HUES48 (cell line): ENCODE results near the gene PLXDC1.
A peak's percentile ranks its signal among the peaks of the same experiment; 100 is the strongest.

Source experiments
- H3K27ac ChIP-seq: one replicate; pipeline ENCODE4 v1.7.0; 2013; ENCODE audit warnings: low read depth, low read length, inconsistent platforms
- H3K27me3 ChIP-seq: 2 replicates; pipeline ENCODE4 v1.6.1; 2013; ENCODE audit warnings: mild to moderate bottlenecking, low read length; ENCODE audit not compliant: control insufficient read depth, insufficient read depth
- H3K36me3 ChIP-seq: 2 replicates; pipeline ENCODE4 v1.6.1; 2013; ENCODE audit warnings: low read length; ENCODE audit not compliant: control insufficient read depth, insufficient read depth
- H3K4me1 ChIP-seq: 2 replicates; pipeline ENCODE4 v1.6.1; 2013; ENCODE audit warnings: mild to moderate bottlenecking, low read length; ENCODE audit not compliant: control insufficient read depth, insufficient read depth
- H3K4me3 ChIP-seq: 2 replicates; pipeline ENCODE4 v1.5.1; 2013; ENCODE audit warnings: mild to moderate bottlenecking, low read depth, low read length
- H3K9ac ChIP-seq: 2 replicates; pipeline ENCODE4 v1.6.1; 2013; ENCODE audit warnings: mild to moderate bottlenecking, low read depth, low read length, moderate library complexity
- H3K9me3 ChIP-seq: 2 replicates; pipeline ENCODE4 v1.6.1; 2013; ENCODE audit warnings: low read length; ENCODE audit not compliant: control insufficient read depth, insufficient read depth

Gene PLXDC1

DNA sequence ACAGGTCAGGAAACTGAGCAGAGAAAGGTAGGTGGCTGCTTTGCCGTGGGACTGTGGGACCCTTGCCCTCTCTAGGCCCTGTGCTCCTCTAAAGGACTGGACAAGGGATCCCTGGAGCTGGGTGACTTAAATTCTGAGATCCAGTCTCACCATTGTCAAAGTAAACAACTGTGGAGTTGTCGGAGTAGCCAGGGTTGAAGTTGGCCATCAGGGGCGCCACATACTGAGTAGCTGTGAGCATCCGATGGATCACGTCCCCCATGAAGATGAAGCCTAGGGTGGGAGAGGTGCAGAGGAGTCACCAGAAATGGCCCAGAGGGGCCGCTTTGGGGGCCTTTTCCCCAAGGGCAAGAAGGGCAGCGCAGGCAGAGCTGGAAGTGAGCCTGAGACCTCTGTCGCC, 43.5 kb downstream of the PLXDC1 start:
- Histone ChIP-seq H3K27ac (no peak overlapping the region), H3K4me3 (no peak overlapping the region), H3K36me3 (no peaks in the 10 kb centered on the region), H3K9ac (no peak overlapping the region), H3K9me3 (no peaks in the 10 kb centered on the region), H3K4me1 (no peaks in the 10 kb centered on the region), H3K27me3 (no peaks in the 10 kb centered on the region)

DNA sequence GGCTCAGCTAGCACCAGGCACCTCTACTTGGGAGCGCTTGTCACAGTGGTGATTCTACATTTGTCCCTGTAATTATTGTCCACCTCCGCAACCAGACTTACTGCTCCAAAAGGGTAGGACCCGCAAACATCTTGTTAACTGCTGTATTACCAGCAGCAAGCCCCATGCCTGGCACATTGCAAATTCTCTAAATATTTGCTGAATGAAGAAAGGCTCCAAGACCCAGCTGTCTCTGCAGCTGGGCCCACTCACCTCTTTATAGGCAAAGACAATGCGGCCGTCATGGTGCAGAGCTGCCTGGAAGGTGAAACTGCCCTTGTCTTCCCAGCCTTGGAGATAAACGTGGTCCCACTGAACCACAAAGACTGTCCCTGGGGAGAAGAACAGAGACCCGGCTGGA, 44.3 kb downstream of the PLXDC1 start:
- H3K36me3 ChIP-seq = no peaks in the 10 kb centered on the region
- no peaks in the 10 kb centered on the region for H3K4me1 ChIP-seq
- no peak overlapping the region for H3K4me3 ChIP-seq
- H3K27ac ChIP-seq = no peak overlapping the region
- no peaks in the 10 kb centered on the region for H3K27me3 ChIP-seq
- no peak overlapping the region for H3K9ac ChIP-seq
- H3K9me3 ChIP-seq = no peaks in the 10 kb centered on the region

DNA sequence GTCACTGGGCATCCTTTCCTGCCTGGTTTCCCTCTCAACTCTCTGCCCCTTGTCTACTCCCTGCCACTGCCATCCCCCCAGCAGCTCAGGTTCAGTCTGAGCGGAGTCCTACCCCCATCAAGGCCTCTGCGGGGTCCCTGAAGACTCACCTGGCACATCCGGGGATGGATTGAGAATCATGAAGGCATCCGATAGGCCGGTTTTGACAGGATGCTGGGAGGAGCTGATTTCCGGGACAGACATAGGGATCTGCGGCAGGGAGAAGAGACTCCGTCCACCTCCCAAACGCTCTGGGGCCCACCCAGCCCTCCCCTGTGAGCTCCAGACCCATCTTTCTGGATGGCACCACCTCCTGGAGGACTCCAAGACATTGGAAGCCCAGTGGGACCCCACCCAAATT, 45.7 kb downstream of the PLXDC1 start:
- Histone ChIP-seq H3K27ac (no peak overlapping the region), H3K9ac (no peak overlapping the region), H3K4me3 (no peak overlapping the region), H3K27me3 (no peaks in the 10 kb centered on the region), H3K9me3 (no peaks in the 10 kb centered on the region), H3K36me3 (no peaks in the 10 kb centered on the region), H3K4me1 (no peaks in the 10 kb centered on the region)

DNA sequence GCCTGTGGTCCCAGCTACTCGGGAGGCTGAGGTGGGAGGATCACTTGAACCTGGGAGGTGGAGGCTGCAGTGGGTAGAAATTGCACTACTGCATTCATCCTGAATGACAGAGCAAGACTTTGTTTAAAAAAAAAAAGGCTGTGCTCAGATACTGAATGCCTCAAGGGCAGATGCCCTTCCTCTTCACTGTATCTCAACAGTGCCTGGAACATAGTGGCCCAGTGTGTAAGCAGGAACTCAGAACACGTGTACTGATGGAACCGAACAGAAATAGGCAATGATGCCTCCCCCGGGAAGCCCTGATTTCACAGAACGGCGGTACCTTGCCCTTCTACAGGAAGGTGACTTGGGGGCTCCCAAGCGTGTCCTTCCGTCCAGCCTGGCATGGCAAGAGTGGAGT, 46.8 kb downstream of the PLXDC1 start:
- Histone ChIP-seq H3K4me3 (no peak overlapping the region), H3K27me3 (no peaks in the 10 kb centered on the region), H3K9me3 (no peaks in the 10 kb centered on the region), H3K4me1 (no peaks in the 10 kb centered on the region), H3K27ac (no peak overlapping the region), H3K36me3 (no peaks in the 10 kb centered on the region), H3K9ac (no peak overlapping the region)

DNA sequence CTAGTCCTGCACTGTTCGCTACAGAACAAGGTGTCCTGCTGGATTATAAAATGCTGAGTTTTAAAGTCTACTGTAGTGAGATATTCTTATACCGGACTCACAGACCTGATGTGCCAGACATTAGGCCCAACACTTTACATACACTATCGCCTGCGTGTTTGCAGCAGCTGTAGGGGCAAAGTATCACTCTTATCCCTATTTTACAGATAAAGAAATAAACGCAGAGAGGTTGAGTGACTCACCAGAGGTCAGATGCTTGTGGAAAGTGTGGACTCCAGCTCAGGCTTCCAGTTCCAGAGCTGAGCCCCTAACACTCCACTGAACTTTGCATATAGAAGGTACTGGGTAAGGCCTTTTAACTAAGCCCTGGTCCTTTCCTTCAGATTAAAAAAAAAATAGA, 47.4 kb downstream of the PLXDC1 start:
- Histone ChIP-seq H3K27me3 (no peaks in the 10 kb centered on the region), H3K4me3 (no peak overlapping the region), H3K9ac (no peak overlapping the region), H3K27ac (no peak overlapping the region), H3K36me3 (no peaks in the 10 kb centered on the region), H3K4me1 (no peaks in the 10 kb centered on the region), H3K9me3 (no peaks in the 10 kb centered on the region)

DNA sequence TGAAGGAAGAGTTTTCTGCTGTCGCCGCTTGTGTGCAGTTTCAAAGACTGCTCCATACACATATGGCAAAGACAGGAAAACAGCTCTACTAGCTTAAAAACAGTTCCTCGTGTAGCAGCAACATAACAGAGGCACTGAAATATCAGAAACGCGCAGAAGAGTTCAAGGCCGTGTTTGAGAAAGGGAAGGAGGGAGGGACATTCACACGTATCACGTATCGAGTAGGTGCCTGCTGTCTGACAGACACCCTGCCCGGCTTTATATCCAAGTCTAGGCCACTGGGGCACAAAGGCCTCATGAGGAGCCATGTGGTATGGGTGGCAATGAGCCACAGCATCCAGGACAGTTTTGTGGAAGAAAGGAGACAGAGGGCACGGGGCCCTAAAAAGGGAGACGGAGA, 50.3 kb downstream of the PLXDC1 start:
- Histone ChIP-seq H3K4me3 (no peak overlapping the region), H3K27me3 (no peaks in the 10 kb centered on the region), H3K9ac (no peak overlapping the region), H3K9me3 (no peaks in the 10 kb centered on the region), H3K4me1 (peaks cover 5% of the 10 kb centered on the region), H3K27ac (no peak overlapping the region), H3K36me3 (no peaks in the 10 kb centered on the region)

DNA sequence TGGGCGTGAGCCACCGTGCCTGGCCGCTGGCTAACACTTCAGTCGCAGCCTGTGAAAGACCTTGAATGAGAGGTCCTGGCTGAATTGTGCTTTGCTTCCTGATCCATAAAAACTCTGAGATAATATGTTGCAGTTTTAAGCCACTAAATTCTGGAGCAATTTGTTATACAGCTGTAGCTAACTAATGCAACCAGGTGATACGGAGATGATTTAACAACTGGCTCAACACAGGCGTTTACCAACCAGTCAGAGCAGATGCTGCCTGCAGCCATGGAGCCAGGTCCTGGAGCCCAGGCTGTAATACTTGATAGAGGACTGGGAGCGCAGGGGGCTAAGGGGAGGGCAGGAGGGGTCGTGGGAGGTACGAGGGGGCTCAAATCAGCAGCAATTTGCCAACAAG, 50.9 kb downstream of the PLXDC1 start:
- H3K9ac ChIP-seq = no peak overlapping the region
- no peaks in the 10 kb centered on the region for H3K9me3 ChIP-seq
- no peak overlapping the region for H3K27ac ChIP-seq
- peaks cover 5% of the 10 kb centered on the region for H3K4me1 ChIP-seq
- no peaks in the 10 kb centered on the region for H3K27me3 ChIP-seq
- H3K4me3 ChIP-seq = no peak overlapping the region
- no peaks in the 10 kb centered on the region for H3K36me3 ChIP-seq

DNA sequence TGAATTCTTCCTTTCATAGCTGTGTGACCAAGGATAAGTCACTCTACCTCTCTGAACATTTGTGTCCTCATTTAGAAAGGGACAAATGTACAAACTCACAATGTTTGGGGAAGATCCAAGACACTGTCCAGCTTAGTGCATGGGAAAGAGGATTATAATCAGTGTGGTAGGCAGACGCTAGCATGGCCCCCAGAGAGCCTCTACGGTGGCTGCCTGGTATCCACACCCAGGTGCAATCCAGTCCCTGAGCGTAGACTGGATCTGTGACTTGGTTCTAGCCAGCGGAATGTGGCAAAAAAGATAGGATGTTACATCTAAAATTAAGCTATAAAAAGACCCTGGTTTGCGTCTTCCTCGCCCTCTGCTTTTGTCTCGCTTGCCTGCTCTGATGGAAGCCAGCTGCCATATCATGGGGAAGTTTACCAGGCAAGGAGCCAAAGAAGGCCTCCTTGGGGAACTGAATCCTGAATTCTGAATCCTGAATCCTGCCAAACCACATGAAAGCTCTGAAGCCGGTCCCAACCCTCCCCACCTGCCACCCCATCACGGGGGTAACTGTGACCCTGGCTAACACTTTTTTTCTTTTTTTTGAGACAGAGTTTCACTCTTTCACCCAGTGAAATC, 51.7 kb downstream of the PLXDC1 start:
- Histone ChIP-seq H3K9ac (no peak overlapping the region), H3K27ac (no peak overlapping the region), H3K9me3 (no peaks in the 10 kb centered on the region), H3K27me3 (no peaks in the 10 kb centered on the region), H3K36me3 (no peaks in the 10 kb centered on the region), H3K4me3 (no peak overlapping the region), H3K4me1 (peaks cover 5% of the 10 kb centered on the region)

DNA sequence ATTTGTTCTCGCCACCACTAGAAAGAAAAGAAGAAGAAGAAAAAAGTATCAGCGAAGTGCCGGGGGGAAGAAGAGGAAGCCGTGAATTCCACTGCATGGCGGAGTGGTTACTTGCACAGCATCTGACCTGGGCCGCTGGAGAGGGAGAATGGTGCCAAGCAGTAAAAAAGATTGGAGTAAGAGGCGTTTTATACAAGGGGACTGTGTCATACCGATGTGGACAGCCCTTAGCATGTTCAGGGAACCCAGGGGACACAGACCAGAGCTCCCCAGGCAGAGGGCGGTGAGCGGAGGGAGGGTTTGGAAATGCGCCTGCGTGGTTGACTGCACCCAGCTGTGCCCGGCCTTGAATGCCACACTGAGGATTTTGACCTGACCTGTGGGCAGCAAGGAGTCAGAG, 52.8 kb downstream of the PLXDC1 start:
- no peak overlapping the region for H3K9ac ChIP-seq
- H3K9me3 ChIP-seq = no peaks in the 10 kb centered on the region
- no peaks in the 10 kb centered on the region for H3K36me3 ChIP-seq
- peak overlapping the region; percentile 20 for H3K27ac ChIP-seq
- H3K4me1 ChIP-seq = peaks cover 5% of the 10 kb centered on the region
- H3K27me3 ChIP-seq = no peaks in the 10 kb centered on the region
- no peak overlapping the region for H3K4me3 ChIP-seq

DNA sequence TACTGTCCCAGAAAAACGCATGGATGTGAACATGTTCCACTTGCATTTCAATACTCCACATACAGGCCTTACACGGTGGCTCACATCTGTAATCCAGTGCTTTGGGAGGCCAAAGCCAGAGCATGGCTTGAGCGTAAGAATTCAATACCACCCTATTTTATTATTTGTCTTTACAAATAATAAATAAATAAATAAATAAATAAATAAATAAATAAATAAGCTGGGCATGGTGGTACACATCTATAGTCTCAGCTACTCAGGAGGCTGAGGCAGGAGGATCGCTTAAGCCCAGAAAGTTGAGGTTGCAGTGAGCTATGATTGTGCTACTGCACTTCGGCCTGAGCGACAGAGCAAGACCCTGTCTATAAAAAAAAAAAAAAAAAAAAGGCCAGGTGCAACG, 53.9 kb downstream of the PLXDC1 start:
- Histone ChIP-seq H3K9me3 (no peaks in the 10 kb centered on the region), H3K36me3 (no peaks in the 10 kb centered on the region), H3K27me3 (no peaks in the 10 kb centered on the region), H3K4me1 (peaks cover 9% of the 10 kb centered on the region), H3K4me3 (no peak overlapping the region), H3K27ac (no peak overlapping the region), H3K9ac (no peak overlapping the region)

DNA sequence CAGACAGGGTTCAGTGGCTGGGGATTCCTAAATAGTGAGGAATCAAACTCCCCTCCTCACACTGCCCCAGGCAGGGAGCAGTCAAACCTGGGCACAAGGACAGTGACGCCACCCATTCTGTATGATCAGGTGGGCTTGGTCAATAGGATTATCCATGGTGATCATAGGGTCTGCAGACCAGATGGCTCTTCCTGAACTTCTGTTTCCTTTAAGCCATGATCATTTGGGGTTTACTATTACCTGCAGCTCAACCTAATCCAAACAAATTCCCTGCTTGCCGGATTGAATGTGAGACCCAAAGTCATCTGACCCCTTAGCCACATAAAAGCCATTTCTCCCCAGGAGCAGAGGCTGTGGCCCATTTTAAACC, 54.3 kb downstream of the PLXDC1 start:
- H3K27ac ChIP-seq = no peak overlapping the region
- no peaks in the 10 kb centered on the region for H3K27me3 ChIP-seq
- H3K9ac ChIP-seq = no peak overlapping the region
- no peaks in the 10 kb centered on the region for H3K9me3 ChIP-seq
- no peak overlapping the region for H3K4me3 ChIP-seq
- H3K36me3 ChIP-seq = no peaks in the 10 kb centered on the region
- peaks cover 12% of the 10 kb centered on the region for H3K4me1 ChIP-seq
